Spleen (tissue), 11 donors: ENCODE measurements around the gene ENOX1. TPM values are rescaled to one million over a fixed set of nuclear protein-coding genes. Genes with fewer than 3 reads are reported as not detected.

ENCODE experiments used
- DNase-seq: peaks from one replicate; pipeline ENCODE4 v3.0.0-alpha.2; 2020
- H3K27ac ChIP-seq, 8 donors: fragments of 200-600 bp; sonication (generic) in 7 of 8; 1 replicate in 4 of 8; 2 replicates in 4 of 8; pipeline versions ENCODE4 v1.5.0 to v1.8.0; 2016 to 2021; ENCODE audit warnings: inconsistent platforms in 4 of 8, mild to moderate bottlenecking in 4 of 8, moderate library complexity in 1 of 8
- H3K27me3 ChIP-seq, 7 donors: fragments of 200-600 bp; sonication (generic) in 6 of 7; replicated peaks in 1 of 7; 1 replicate in 4 of 7; 2 replicates in 3 of 7; pipeline versions ENCODE4 v1.5.0 to v1.8.0; 2016 to 2021; ENCODE audit warnings: inconsistent platforms in 3 of 7, mild to moderate bottlenecking in 1 of 7
- H3K36me3 ChIP-seq, 6 donors: fragments of 200-600 bp; sonication (generic) in 5 of 6; 1 replicate in 4 of 6; 2 replicates in 2 of 6; pipeline versions ENCODE4 v1.5.0 to v1.8.0; 2016 to 2021; ENCODE audit warnings: inconsistent platforms in 2 of 6
- H3K4me1 ChIP-seq, 6 donors: fragments of 200-600 bp; sonication (generic) in 5 of 6; 1 replicate in 3 of 6; 2 replicates in 3 of 6; pipeline versions ENCODE4 v1.5.0 to v1.8.0; 2016 to 2021; ENCODE audit warnings: inconsistent platforms in 3 of 6
- H3K4me3 ChIP-seq, 8 donors: fragments of 200-600 bp; sonication (generic) in 7 of 8; 1 replicate in 4 of 8; 2 replicates in 4 of 8; pipeline versions ENCODE4 v1.5.0 to v1.8.0; 2016 to 2021; ENCODE audit warnings: inconsistent platforms in 4 of 8, mild to moderate bottlenecking in 4 of 8, moderate library complexity in 2 of 8
- H3K9me3 ChIP-seq, 8 donors: fragments of 200-600 bp; sonication (generic) in 7 of 8; 1 replicate in 4 of 8; 2 replicates in 4 of 8; pipeline versions ENCODE4 v1.5.0 to v1.8.0; 2016 to 2021; ENCODE audit warnings: inconsistent platforms in 4 of 8
- CTCF ChIP-seq, 11 experiments: fragments of 200-600 bp in 7 of 11; fragments of 450-650 bp in 4 of 11; sonication (generic) in 4 of 11; IDR thresholded peaks in 8 of 11; conservative IDR thresholded peaks in 3 of 11; 1 replicate in 7 of 11; 2 replicates in 4 of 11; pipeline versions ENCODE4 v1.4.0 to v1.8.0; 2016 to 2021; ENCODE audit warnings: antibody characterized with exemption in 11 of 11, inconsistent platforms in 4 of 11, mild to moderate bottlenecking in 1 of 11
- POLR2A ChIP-seq, 3 donors: fragments of 450-650 bp; IDR thresholded peaks; one replicate each; pipeline ENCODE4 v1.5.1; 2017; ENCODE audit warnings: antibody characterized with exemption in 3 of 3, mild to moderate bottlenecking in 1 of 3
- POLR2AphosphoS5 ChIP-seq, 3 donors: sonication (generic); formaldehyde crosslinking; IDR thresholded peaks; one replicate each; pipeline ENCODE4 v1.5.1; 2017; ENCODE audit warnings: antibody characterized with exemption in 3 of 3
- WGBS, 5 donors: extraction: QIAGEN DNeasy Blood & Tissue Kit in 3 of 5; methylation state at CpG; one replicate each; pipeline versions ENCODE4 v1.1.5 to v1.1.7; 2013 to 2018; 5-methylcytosine and 5-hydroxymethylcytosine counted together
- intact Hi-C: fragments of 100-400 bp; cut with DNase I; formaldehyde crosslinking; loops from one replicate; pipeline ENCODE4 v1.15.0; 2023; ENCODE audit warnings: low total_unique reads
- polyA plus RNA-seq, 3 donors: library from polyadenylated mRNA; stranded (reverse); fragments of 200-250 nt; gene quantifications; one replicate each; pipeline ENCODE4 v1.2.1, GENCODE V29; 2013
- total RNA-seq, 7 donors: library from RNA; depleted of rRNA in 3 of 7; stranded (reverse); fragments of >200 nt in 3 of 7; fragmentation: NEBNext Ultra II Directional in 4 of 7; extraction: Animal tissue kit (Norgen Biotek cat#: 25700) in 4 of 7; gene quantifications; one replicate each; pipeline versions ENCODE4 v1.1.0 to v1.2.1, GENCODE V29; 2016 to 2021
- donor health status: healthy with polysubstance abuse.
- donor health status: DM: no; HTN: no; CAD: no; lungs with moderate emphysema.
- donor health status: DM: no; HTN: no; CAD: no.
- donor health status: Bipolar disorder and iron deficiency.
- donor health status: healthy.
- donor health status: DM: no; HTN: no; CAD: no.
- donor health status: DM: yes; HTN: yes; CAD: no.

The ENOX1 gene
- total and polyA plus RNA-seq, 10 donors: 0.42 to 1.3 (median 0.54) TPM; not detected in 1

DNA sequence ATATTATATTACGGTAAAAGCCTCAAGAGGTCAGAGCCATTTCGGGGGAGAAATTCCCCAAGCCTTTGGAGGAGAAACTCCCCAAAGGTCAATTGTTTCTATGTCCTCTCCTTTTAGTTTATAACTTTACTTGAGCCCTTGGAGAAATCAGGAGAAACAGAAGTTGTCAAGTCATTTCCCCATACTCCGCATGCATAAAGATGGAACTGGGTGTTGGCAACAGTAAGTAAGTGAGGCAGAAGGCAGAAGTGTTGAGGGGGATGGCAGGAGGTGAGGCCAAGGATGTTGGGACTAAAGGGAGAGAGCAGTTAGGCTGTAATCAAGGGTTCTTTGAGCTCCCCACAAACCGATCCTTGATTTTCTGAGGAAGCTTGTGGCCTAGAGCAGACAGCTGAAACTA, 307.9 kb downstream of the ENOX1 start:
- TF ChIP-seq CTCF (IDR thresholded peaks at IDR 0.05 in 8 of 11, conservative IDR thresholded peaks at IDR 0.05 in 3 of 11): no peak
- no peak for TF ChIP-seq POLR2AphosphoS5 (IDR thresholded peaks at IDR 0.05)
- no peak for TF ChIP-seq POLR2A (IDR thresholded peaks at IDR 0.05)
- Histone ChIP-seq H3K36me3 (no peaks in the 10 kb centered on the region), H3K27ac (no peak overlapping the region), H3K4me3 (no peak overlapping the region), H3K9me3 (no peaks in the 10 kb centered on the region), H3K27me3 (no peaks in the 10 kb centered on the region), H3K4me1 (no peaks in the 10 kb centered on the region)
- intact Hi-C loops: no loop called here
- WGBS, 5 donors: 75 to 92% (median 83%) methylated on average over 4 of the region's 4 CpGs
- DNase-seq: no peak

DNA sequence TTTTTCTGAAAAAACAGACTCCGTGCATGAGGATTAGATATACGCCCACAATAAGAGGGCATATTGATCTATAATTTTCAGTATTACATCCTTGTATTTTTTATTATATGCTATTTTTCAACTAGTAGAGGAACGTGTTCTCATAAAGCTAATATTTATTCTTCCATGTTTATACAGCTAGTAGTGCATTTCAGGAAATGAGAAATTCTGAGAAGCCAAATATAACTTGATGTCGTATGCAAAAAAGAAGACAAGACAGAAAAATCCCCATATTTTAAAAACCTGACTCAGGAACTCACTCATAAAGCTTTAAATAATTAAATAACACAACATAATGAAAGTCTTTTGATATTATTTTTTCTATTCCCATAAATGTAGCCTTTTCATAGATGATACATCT, 308.6 kb downstream of the ENOX1 start:
- Histone ChIP-seq H3K9me3 (no peaks in the 10 kb centered on the region), H3K4me1 (peaks cover 0 to 2% (median 0%) of the 10 kb centered on the region in 6 donors), H3K4me3 (no peak overlapping the region), H3K27ac (no peak overlapping the region), H3K27me3 (no peaks in the 10 kb centered on the region), H3K36me3 (no peaks in the 10 kb centered on the region)
- 50 to 77% (median 62%) methylated on average over 4 of the region's 4 CpGs for WGBS, 5 donors
- no peak for DNase-seq
- intact Hi-C loops: no loop called here
- TF ChIP-seq POLR2AphosphoS5 (IDR thresholded peaks at IDR 0.05) (no peak), CTCF (IDR thresholded peaks at IDR 0.05 in 8 of 11, conservative IDR thresholded peaks at IDR 0.05 in 3 of 11) (no peak), POLR2A (IDR thresholded peaks at IDR 0.05) (no peak)

- DNase-seq: no peak
- Histone ChIP-seq H3K4me1 (peaks cover 0 to 3% (median 0%) of the 10 kb centered on the region in 6 donors), H3K9me3 (no peaks in the 10 kb centered on the region), H3K36me3 (no peaks in the 10 kb centered on the region), H3K27me3 (peaks cover 0 to 9% (median 0%) of the 10 kb centered on the region in 7 donors), H3K4me3 (no peak overlapping the region), H3K27ac (no peak overlapping the region)
- TF ChIP-seq CTCF (IDR thresholded peaks at IDR 0.05 in 8 of 11, conservative IDR thresholded peaks at IDR 0.05 in 3 of 11) (no peak), POLR2A (IDR thresholded peaks at IDR 0.05) (no peak), POLR2AphosphoS5 (IDR thresholded peaks at IDR 0.05) (no peak)
- 78 to 90% (median 86%) methylated on average over 2 of the region's 2 CpGs for WGBS, 5 donors
- intact Hi-C loops: no loop called here
Measured at GRCh38 chr13:43475140-43475539, 311.6 kb downstream of the ENOX1 start.

GRCh38 chr13:43473437-43473836, 313.3 kb downstream of the ENOX1 start:
- no peak for DNase-seq

More at GRCh38 chr13:43473437-43473836, 313.3 kb downstream of the ENOX1 start:
- peaks cover 0 to 3% (median 0%) of the 10 kb centered on the region in 6 donors for H3K4me1 ChIP-seq
- TF ChIP-seq POLR2AphosphoS5 (IDR thresholded peaks at IDR 0.05) (no peak), POLR2A (IDR thresholded peaks at IDR 0.05) (no peak), CTCF (IDR thresholded peaks at IDR 0.05 in 8 of 11, conservative IDR thresholded peaks at IDR 0.05 in 3 of 11) (no peak)
- intact Hi-C loops: no loop called here
- H3K27ac ChIP-seq: no peak overlapping the region
- H3K36me3 ChIP-seq: no peaks in the 10 kb centered on the region
- H3K4me3 ChIP-seq: no peak overlapping the region
- H3K9me3 ChIP-seq: no peaks in the 10 kb centered on the region
- WGBS, 5 donors: 13 to 38% (median 28%) methylated on average over 1 of the region's 1 CpG
- H3K27me3 ChIP-seq: peaks cover 0 to 9% (median 0%) of the 10 kb centered on the region in 7 donors
